ENCODE data around the gene GPBP1L1.

DNA sequence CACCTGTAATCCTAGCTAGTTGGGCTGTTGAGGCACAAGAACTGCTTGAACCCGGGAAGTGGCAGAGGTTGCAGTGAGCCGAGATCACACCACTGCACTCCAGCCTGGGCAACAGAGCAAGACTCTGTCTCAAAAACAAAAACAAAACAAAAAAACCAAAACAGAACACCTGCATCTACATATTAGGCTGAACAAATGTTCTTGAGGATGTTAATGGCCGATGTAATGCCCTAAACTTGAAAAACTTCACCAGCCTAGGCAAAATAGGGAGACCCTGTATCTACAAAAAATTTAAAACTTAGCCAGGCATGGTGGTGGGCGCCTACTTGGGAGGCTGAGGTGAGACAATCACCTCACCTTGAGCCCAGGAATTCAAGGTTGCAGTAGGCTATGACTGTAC is 17.8 kb downstream of the GPBP1L1 start:
- TF ChIP-seq, protein P1, sequence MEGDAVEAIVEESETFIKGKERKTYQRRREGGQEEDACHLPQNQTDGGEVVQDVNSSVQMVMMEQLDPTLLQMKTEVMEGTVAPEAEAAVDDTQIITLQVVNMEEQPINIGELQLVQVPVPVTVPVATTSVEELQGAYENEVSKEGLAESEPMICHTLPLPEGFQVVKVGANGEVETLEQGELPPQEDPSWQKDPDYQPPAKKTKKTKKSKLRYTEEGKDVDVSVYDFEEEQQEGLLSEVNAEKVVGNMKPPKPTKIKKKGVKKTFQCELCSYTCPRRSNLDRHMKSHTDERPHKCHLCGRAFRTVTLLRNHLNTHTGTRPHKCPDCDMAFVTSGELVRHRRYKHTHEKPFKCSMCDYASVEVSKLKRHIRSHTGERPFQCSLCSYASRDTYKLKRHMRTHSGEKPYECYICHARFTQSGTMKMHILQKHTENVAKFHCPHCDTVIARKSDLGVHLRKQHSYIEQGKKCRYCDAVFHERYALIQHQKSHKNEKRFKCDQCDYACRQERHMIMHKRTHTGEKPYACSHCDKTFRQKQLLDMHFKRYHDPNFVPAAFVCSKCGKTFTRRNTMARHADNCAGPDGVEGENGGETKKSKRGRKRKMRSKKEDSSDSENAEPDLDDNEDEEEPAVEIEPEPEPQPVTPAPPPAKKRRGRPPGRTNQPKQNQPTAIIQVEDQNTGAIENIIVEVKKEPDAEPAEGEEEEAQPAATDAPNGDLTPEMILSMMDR (IDR thresholded peaks at IDR 0.05 in 8 of 11, conservative IDR thresholded peaks at IDR 0.05 in 3 of 11): no peak
- TF ChIP-seq POLR2A (IDR thresholded peaks at IDR 0.05): no peak

All from spleen (tissue), 7 donors.